Type B pancreatic cell (in vitro differentiated cells): Measurements from ENCODE around the gene VEPH1. TPM values are rescaled to one million over a fixed set of nuclear protein-coding genes. Genes with fewer than 3 reads are reported as not detected.

Experiments
- DNase-seq: peaks from one replicate; pipeline ENCODE4 v3.0.0; 2021; ENCODE audit warnings: mixed read lengths; ENCODE audit not compliant: unreplicated experiment; ENCODE audit errors: extremely low spot score
- H3K27ac Mint-ChIP-seq: 2 replicates; pipeline ENCODE4 v1.8.0; 2021; ENCODE audit warnings: mild to moderate bottlenecking, mixed read lengths
- H3K27me3 Mint-ChIP-seq: 2 replicates; pipeline ENCODE4 v1.8.0; 2021; ENCODE audit warnings: mixed read lengths
- H3K36me3 Mint-ChIP-seq: 2 replicates; pipeline ENCODE4 v1.8.0; 2021; ENCODE audit warnings: mixed read lengths
- H3K4me1 Mint-ChIP-seq: one replicate; pipeline ENCODE4 v1.8.0; 2021; ENCODE audit warnings: mixed read lengths; ENCODE audit not compliant: unreplicated experiment
- H3K4me3 Mint-ChIP-seq: 2 replicates; pipeline ENCODE4 v1.8.0; 2021; ENCODE audit warnings: mild to moderate bottlenecking, mixed read lengths
- H3K9me3 Mint-ChIP-seq: 2 replicates; pipeline ENCODE4 v1.8.0; 2021; ENCODE audit warnings: mixed read lengths
- CTCF ChIP-seq: fragments of 200-600 bp; sonication (generic); conservative IDR thresholded peaks from 2 replicates; pipeline ENCODE4 v1.5.0; 2021; ENCODE audit warnings: antibody characterized with exemption, mild to moderate bottlenecking
- total RNA-seq: library from RNA; stranded (reverse); gene quantifications from 2 replicates; pipeline ENCODE4 v1.2.1, GENCODE V29; 2021; ENCODE audit warnings: low replicate concordance

Gene VEPH1
- total RNA-seq, 1 donor from 2014 or later: 5.9 TPM

DNA sequence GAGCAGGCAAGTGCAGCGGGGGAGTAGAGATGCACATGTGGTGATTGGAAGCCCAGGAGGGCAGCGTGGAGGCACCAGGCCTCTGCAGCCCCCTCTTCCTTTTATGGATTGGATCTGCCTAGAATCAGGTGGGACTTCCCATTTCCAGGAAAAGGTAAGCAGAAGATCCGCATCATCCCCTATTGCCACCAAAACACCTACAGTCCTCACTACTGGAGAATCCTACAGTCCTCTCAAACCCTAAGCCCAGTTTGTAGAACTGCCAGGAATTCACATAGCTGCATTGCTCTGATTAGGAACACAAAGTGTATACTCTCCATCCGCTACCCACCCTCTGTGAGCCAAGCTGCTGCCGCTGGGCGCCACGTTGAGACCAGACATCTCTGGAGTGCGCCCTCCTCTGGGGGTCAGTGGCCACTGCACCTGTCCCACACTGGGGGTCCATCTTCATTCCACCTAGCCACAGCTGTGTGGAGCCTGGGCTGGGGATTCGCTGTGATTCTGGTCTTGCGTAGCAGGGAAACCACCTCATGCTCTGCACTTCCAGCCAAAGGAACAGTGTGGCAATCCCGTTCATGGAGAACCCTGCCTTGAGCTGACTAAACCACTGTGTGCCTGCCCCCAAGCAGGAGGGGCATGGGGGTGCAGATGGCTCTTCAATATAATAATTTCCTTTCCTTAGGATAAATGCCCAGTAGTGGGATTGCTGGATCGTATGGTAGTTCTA lies 155.5 kb downstream of the VEPH1 start:
- peaks cover 5% of the 10 kb centered on the region for H3K36me3 Mint-ChIP-seq
- no peak for DNase-seq
- H3K4me3 Mint-ChIP-seq: no peak overlapping the region
- H3K9me3 Mint-ChIP-seq: peaks cover 5% of the 10 kb centered on the region
- no peak overlapping the region for H3K27ac Mint-ChIP-seq
- H3K27me3 Mint-ChIP-seq: no peaks in the 10 kb centered on the region
- peak; percentile 62 for TF ChIP-seq CTCF
- H3K4me1 Mint-ChIP-seq: no peaks in the 10 kb centered on the region

- peak overlapping the region; percentile 45 for H3K27ac Mint-ChIP-seq
- no peaks in the 10 kb centered on the region for H3K36me3 Mint-ChIP-seq
- no peak overlapping the region for H3K4me3 Mint-ChIP-seq
Observed at GRCh38 chr3:157336252-157337009, 166.8 kb downstream of the VEPH1 start.

DNA sequence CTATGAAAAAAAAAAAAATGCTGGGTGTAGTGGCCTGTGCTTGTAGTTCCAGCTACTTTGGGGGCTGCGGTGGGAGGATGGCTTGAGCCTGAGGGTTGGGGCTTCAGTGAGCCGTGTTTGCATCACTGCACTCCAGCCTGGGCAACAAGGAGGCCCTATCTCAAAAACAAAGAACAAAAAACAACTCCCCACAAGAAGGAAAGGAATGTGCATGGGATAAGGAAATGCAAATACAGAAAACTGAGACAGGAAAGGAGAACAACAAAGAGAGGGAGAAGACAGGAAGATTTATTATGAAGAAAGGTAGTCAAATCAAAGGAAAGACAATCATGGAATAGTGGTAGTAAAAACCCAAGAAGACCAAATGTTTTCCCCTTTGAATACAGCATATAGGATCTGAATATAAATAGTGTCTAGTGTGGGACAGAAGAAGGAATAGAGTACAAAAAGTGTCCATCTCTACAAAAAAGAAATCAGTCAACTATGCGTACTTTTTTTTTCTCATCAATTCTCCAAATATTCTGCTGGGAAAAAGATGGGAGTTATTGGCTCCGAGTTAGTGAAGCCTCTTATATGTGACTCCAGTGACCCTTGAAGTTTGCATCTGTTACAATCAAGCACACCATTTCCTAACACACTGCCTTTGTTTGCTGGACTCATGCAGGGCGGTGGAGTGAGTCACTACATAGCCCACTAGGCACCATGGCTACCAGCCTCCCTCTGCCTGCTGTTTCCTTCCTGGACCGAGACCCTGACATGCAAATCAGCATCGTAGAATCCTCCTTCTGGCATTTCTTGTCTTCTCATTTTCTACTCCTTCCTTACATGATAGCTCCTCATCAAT lies 167.8 kb downstream of the VEPH1 start:
- H3K4me1 Mint-ChIP-seq: peaks cover 28% of the 10 kb centered on the region
- no peak overlapping the region for H3K4me3 Mint-ChIP-seq
- no peak for DNase-seq
- H3K36me3 Mint-ChIP-seq: no peaks in the 10 kb centered on the region
- H3K27me3 Mint-ChIP-seq: no peaks in the 10 kb centered on the region
- H3K27ac Mint-ChIP-seq: peak overlapping the region; percentile 45
- no peaks in the 10 kb centered on the region for H3K9me3 Mint-ChIP-seq
- TF ChIP-seq CTCF: no peak

More at GRCh38 chr3:157336252-157337009, 166.8 kb downstream of the VEPH1 start:
- no peaks in the 10 kb centered on the region for H3K27me3 Mint-ChIP-seq
- no peak for DNase-seq
- no peaks in the 10 kb centered on the region for H3K9me3 Mint-ChIP-seq
- peaks cover 25% of the 10 kb centered on the region for H3K4me1 Mint-ChIP-seq
- TF ChIP-seq CTCF: no peak

DNA sequence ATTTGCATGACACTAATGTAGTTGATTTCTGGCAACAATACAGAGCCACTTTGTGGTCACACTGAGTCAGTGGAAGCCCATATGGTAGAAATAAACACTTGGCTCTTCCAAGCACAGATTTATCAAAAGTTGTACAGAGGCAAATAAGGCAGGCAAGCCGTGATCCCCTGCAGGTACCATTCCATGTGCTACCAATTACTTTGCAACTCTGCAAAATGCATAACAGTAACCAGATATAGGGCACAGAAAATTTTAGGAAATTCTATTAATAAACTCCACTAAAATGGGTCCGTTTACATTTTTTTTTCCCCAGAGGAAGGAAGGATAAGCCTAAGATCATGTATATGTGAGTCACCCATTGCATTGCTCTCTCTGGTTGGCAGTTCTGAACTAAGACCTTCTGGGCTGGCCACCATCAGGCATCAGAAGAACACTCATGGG lies 169.6 kb downstream of the VEPH1 start:
- Mint-ChIP-seq H3K9me3 (no peaks in the 10 kb centered on the region), H3K27me3 (no peaks in the 10 kb centered on the region), H3K4me3 (no peak overlapping the region), H3K4me1 (peaks cover 33% of the 10 kb centered on the region), H3K27ac (no peak overlapping the region), H3K36me3 (no peaks in the 10 kb centered on the region)
- no peak for DNase-seq
- TF ChIP-seq CTCF: no peak

DNA sequence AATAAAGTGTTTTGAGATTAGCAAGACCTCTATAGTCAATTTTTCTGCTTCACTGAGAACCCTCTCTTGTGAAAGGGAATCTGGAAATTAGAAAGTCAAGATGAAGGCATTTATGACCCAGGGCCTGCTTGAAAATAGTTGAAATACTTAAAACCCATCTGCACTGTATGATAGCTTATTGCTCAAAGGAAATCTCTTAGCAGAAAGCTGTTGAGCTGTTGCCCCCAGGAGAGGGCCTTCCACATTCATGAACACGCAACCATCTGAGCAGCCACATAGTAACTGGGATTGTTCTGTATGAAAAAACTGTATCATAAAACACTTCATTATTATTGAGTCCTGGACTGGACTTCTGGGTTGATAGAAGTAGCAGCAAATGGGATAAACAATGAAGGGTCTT lies 173.0 kb downstream of the VEPH1 start:
- peaks cover 3% of the 10 kb centered on the region for H3K9me3 Mint-ChIP-seq
- no peak for DNase-seq
- H3K27ac Mint-ChIP-seq: no peak overlapping the region
- no peak overlapping the region for H3K4me3 Mint-ChIP-seq
- TF ChIP-seq CTCF: no peak
- peaks cover 24% of the 10 kb centered on the region for H3K4me1 Mint-ChIP-seq
- H3K36me3 Mint-ChIP-seq: no peaks in the 10 kb centered on the region
- H3K27me3 Mint-ChIP-seq: no peaks in the 10 kb centered on the region
